A549 (cell line): ENCODE data around the gene MYEF2. TPM values are rescaled to one million over a fixed set of nuclear protein-coding genes. Genes with fewer than 3 reads are reported as not detected.

Source experiments
- ATAC-seq, 2 experiments: fragments of 200-7000 bp in 1 of 2; fragments of >200 bp in 1 of 2; cut with Nextera tagmentation in 1 of 2; cut with Tn5 transposase in 1 of 2; 3 replicates each; pipeline versions ENCODE4 v1.8.0 to v1.9.1; 2018 to 2020; ENCODE audit warnings: mild to moderate bottlenecking in 1 of 2, moderate library complexity in 1 of 2
- CTCF ChIA-PET: fragments of 300-600 bp; sonication (Branson Sonifier 250); formaldehyde crosslinking; extraction: SDS; loops from one replicate; lab custom pipeline; 2021; ENCODE audit warnings: antibody characterized with exemption, inconsistent platforms; lab: Yijun Ruan, JAX
- POLR2A ChIA-PET: fragments of 350-600 bp; formaldehyde crosslinking; extraction: SDS; loops from one replicate; lab custom pipeline; 2021; ENCODE audit warnings: antibody characterized with exemption, inconsistent platforms; lab: Yijun Ruan, JAX
- DNase-seq, 2 experiments: peaks; one replicate each; pipeline versions ENCODE4 v3.0.0 to v3.0.0-alpha.2; 2011 to 2016; ENCODE audit warnings: low read depth in 1 of 2, low spot score in 1 of 2
- FAIRE-seq: peaks from 2 replicates; lab custom pipeline; 2011; peaks lifted over from hg19 to GRCh38; lab: Jason Lieb, UNC
- H3K27ac ChIP-seq, 2 experiments: fragments of >200 bp; sonication (Bioruptor Twin); formaldehyde crosslinking; 3 replicates each; pipeline ENCODE4 v1.5.1; 2016 to 2017
- H3K4me1 ChIP-seq: fragments of >200 bp; sonication (Bioruptor Twin); formaldehyde crosslinking; 3 replicates; pipeline ENCODE4 v1.6.1; 2016
- H3K4me2 ChIP-seq: fragments of >200 bp; sonication (Bioruptor Twin); formaldehyde crosslinking; 3 replicates; pipeline ENCODE4 v1.6.1; 2016
- H3K4me3 ChIP-seq: fragments of >200 bp; sonication (Bioruptor Twin); formaldehyde crosslinking; 3 replicates; pipeline ENCODE4 v1.5.1; 2016
- H3K9me3 ChIP-seq: fragments of >200 bp; sonication (Bioruptor Twin); formaldehyde crosslinking; 3 replicates; pipeline ENCODE4 v1.6.1; 2016
- ATOH8 ChIP-seq: fragments of 250-450 bp; sonication (Bioruptor Pico); IDR thresholded peaks from 2 replicates; pipeline ENCODE4 v1.5.0; 2020; ENCODE audit warnings: low read depth, mild to moderate bottlenecking, moderate library complexity
- CHD2 ChIP-seq: fragments of 150-350 bp; IDR thresholded peaks from 2 replicates; pipeline ENCODE4 v1.6.1; 2014; ENCODE audit warnings: low read length; ENCODE audit not compliant: partially characterized antibody
- CTCF ChIP-seq: fragments of >200 bp; sonication (Bioruptor Twin); formaldehyde crosslinking; IDR thresholded peaks from 3 replicates; pipeline ENCODE4 v1.5.1; 2016
- EHMT2 ChIP-seq: fragments of 200-600 bp; sonication (generic); IDR thresholded peaks from 2 replicates; pipeline ENCODE4 v1.6.1; 2016; ENCODE audit warnings: antibody characterized with exemption, low read depth, mild to moderate bottlenecking, moderate library complexity
- ELK1 ChIP-seq: fragments of 150-350 bp; IDR thresholded peaks from 2 replicates; pipeline ENCODE4 v1.6.1; 2014; ENCODE audit warnings: low read depth, mild to moderate bottlenecking, low read length
- FOSL2 ChIP-seq, 2 experiments: fragments of 450-650 bp in 1 of 2; fragments of >200 bp in 1 of 2; sonication (Bioruptor Twin) in 1 of 2; formaldehyde crosslinking; IDR thresholded peaks; 2 replicates each; pipeline versions ENCODE4 v1.5.0 to v1.6.1; 2016 to 2020; ENCODE audit warnings: mild to moderate bottlenecking in 1 of 2, moderate library complexity in 1 of 2
- FOXS1 ChIP-seq: fragments of 250-450 bp; sonication (Bioruptor Pico); IDR thresholded peaks from 2 replicates; pipeline ENCODE4 v1.5.0; 2020; ENCODE audit warnings: mild to moderate bottlenecking, moderate library complexity
- HES2 ChIP-seq: fragments of >200 bp; sonication (Bioruptor Twin); formaldehyde crosslinking; IDR thresholded peaks from 2 replicates; pipeline ENCODE4 v1.6.1; 2016
- HMGXB4 ChIP-seq: fragments of 250-450 bp; sonication (Bioruptor Pico); IDR thresholded peaks from 2 replicates; pipeline ENCODE4 v1.5.0; 2021; ENCODE audit warnings: mild to moderate bottlenecking, moderate library complexity, borderline replicate concordance
- HOXA7 ChIP-seq: fragments of 250-450 bp; sonication (Bioruptor Pico); IDR thresholded peaks from 2 replicates; pipeline ENCODE4 v1.5.0; 2020; ENCODE audit warnings: mild to moderate bottlenecking, moderate library complexity
- HOXB13 ChIP-seq: fragments of 250-450 bp; sonication (Bioruptor Pico); IDR thresholded peaks from 2 replicates; pipeline ENCODE4 v1.5.0; 2020; ENCODE audit warnings: low read depth, mild to moderate bottlenecking, moderate library complexity
- JUNB ChIP-seq: fragments of >200 bp; sonication (Bioruptor Twin); formaldehyde crosslinking; IDR thresholded peaks from 2 replicates; pipeline ENCODE4 v1.6.1; 2016
- KDM1A ChIP-seq: fragments of 200-600 bp; sonication (generic); IDR thresholded peaks from 2 replicates; pipeline ENCODE4 v1.6.1; 2016; ENCODE audit warnings: low read depth, mild to moderate bottlenecking
- KDM5A ChIP-seq: fragments of 200-600 bp; sonication (generic); IDR thresholded peaks from 2 replicates; pipeline ENCODE4 v1.6.1; 2016; ENCODE audit warnings: antibody characterized with exemption, mild to moderate bottlenecking
- MAFK ChIP-seq: fragments of 450-650 bp; IDR thresholded peaks from 2 replicates; pipeline ENCODE4 v1.6.1; 2014; ENCODE audit not compliant: partially characterized antibody
- MAZ ChIP-seq: fragments of 150-350 bp; IDR thresholded peaks from 2 replicates; pipeline ENCODE4 v1.6.1; 2014; ENCODE audit warnings: antibody characterized with exemption, low read depth, low read length, borderline replicate concordance
- NFE2L2 ChIP-seq: fragments of 150-350 bp; conservative IDR thresholded peaks from 2 replicates; pipeline ENCODE4 v1.6.1; 2014; ENCODE audit warnings: low read length
- PHF8 ChIP-seq: fragments of 200-600 bp; sonication (generic); IDR thresholded peaks from 2 replicates; pipeline ENCODE4 v1.6.1; 2016; ENCODE audit warnings: low read depth, mild to moderate bottlenecking, antibody characterized with exemption, moderate library complexity, borderline replicate concordance
- POLR2AphosphoS2 ChIP-seq: conservative IDR thresholded peaks from 2 replicates; pipeline ENCODE4 v1.6.1; 2012; ENCODE audit warnings: low read length, improper control_type of control experiment, inconsistent platforms
- RFX5 ChIP-seq: fragments of 450-650 bp; IDR thresholded peaks from 2 replicates; pipeline ENCODE4 v1.7.1; 2014; ENCODE audit warnings: antibody characterized with exemption, mild to moderate bottlenecking, moderate library complexity
- USF2 ChIP-seq: fragments of 450-650 bp; IDR thresholded peaks from 2 replicates; pipeline ENCODE4 v1.6.1; 2014; ENCODE audit warnings: antibody characterized with exemption
- ZNF302 ChIP-seq: fragments of 250-450 bp; sonication (Bioruptor Pico); IDR thresholded peaks from 2 replicates; pipeline ENCODE4 v1.9.0; 2021; ENCODE audit warnings: inconsistent platforms, mild to moderate bottlenecking, moderate library complexity
- WGBS: methylation state at CpG from one replicate; pipeline ENCODE4 v1.1.6; 2017; ENCODE audit errors: missing lambda C conversion rate; 5-methylcytosine and 5-hydroxymethylcytosine counted together
- polyA plus RNA-seq, 4 experiments: library from polyadenylated mRNA; depleted of rRNA in 3 of 4; stranded (reverse); fragments of >200 nt; fragmentation: RNase III in 1 of 4; extraction: RNeasy Plus Mini Kit Qiagen cat#74134 plus additional on column Dnase treatment in 1 of 4; gene quantifications; 2 replicates in 3 of 4; 3 replicates in 1 of 4; pipeline ENCODE4 v1.2.3, GENCODE V29; 2011 to 2017

MYEF2 gene
- polyA plus RNA-seq, 2 of the 4 experiments (the other 2 are of a cell fraction) = 50.0 to 56.1 TPM

- no peak for TF ChIP-seq ELK1
- no peak for TF ChIP-seq JUNB
- TF ChIP-seq MAZ = no peak
These were observed 7.1 kb downstream of the MYEF2 start (continued) for GRCh38 chr15:48170981-48171380.

GRCh38 chr15:48168616-48169015 lies 9.5 kb downstream of the MYEF2 start:
- TF ChIP-seq MAFK (peak; percentile 80), ATOH8 (CRISPR knock-in tag) (no peak)
- POLR2A ChIA-PET = no interaction called here
- ATAC-seq (no peak), DNase-seq (no peak), FAIRE-seq (no peak)
- H3K9me3 ChIP-seq = no peaks in the 10 kb centered on the region
- no peak overlapping the region for H3K4me3 ChIP-seq
- H3K4me2 ChIP-seq = no peak overlapping the region
- H3K4me1 ChIP-seq = 0 out of 3 replicates have a peak, but pooled peaks cover 3% of the 10 kb centered on the region
- H3K27ac ChIP-seq = no peak overlapping the region
- 63% methylated on average over 3 of the region's 3 CpGs for WGBS
- CTCF ChIA-PET = no interaction called here

- Histone ChIP-seq H3K4me2 (no peak overlapping the region), H3K27ac (no peak overlapping the region), H3K4me1 (0 out of 3 replicates have a peak, but pooled peaks cover 3% of the 10 kb centered on the region), H3K4me3 (no peak overlapping the region), H3K9me3 (no peaks in the 10 kb centered on the region)
- DNase-seq (no peak), ATAC-seq (no peak), FAIRE-seq (no peak)
- ChIA-PET POLR2A (no interaction called here), CTCF (no interaction called here)
- 93% methylated on average over 2 of the region's 2 CpGs for WGBS
- TF ChIP-seq HOXA7 (CRISPR knock-in tag) (no peak), MAZ (no peak), ATOH8 (CRISPR knock-in tag) (no peak)
These were observed 24.6 kb downstream of the MYEF2 start for GRCh38 chr15:48153526-48153925.

- Histone ChIP-seq H3K4me3 (no peak overlapping the region), H3K4me1 (0 out of 3 replicates have a peak, but pooled peaks cover 5% of the 10 kb centered on the region), H3K4me2 (no peak overlapping the region), H3K9me3 (no peaks in the 10 kb centered on the region), H3K27ac (no peak overlapping the region)
- ChIA-PET POLR2A (no interaction called here), CTCF (no interaction called here)
- FAIRE-seq (no peak), DNase-seq (no peak), ATAC-seq (no peak)
- WGBS = 36% methylated on average over 4 of the region's 4 CpGs
- TF ChIP-seq RFX5 = no peak
- TF ChIP-seq ZNF302 (CRISPR knock-in tag) = no peak
- TF ChIP-seq NFE2L2 = no peak
- no peak for TF ChIP-seq PHF8
- no peak for TF ChIP-seq EHMT2
- TF ChIP-seq HOXB13 (CRISPR knock-in tag) = no peak
- TF ChIP-seq FOXS1 (CRISPR knock-in tag) = no peak
- TF ChIP-seq KDM5A = no peak
- TF ChIP-seq POLR2AphosphoS2 = no peak
- TF ChIP-seq CHD2 = no peak
- no peak for TF ChIP-seq USF2
- TF ChIP-seq KDM1A = no peak
- no peak for TF ChIP-seq JUNB
- TF ChIP-seq HMGXB4 (CRISPR knock-in tag) = no peak
- no peak for TF ChIP-seq FOSL2 (IDR thresholded peaks at IDR 0.05)
- no peak for TF ChIP-seq FOSL2 (CRISPR knock-in tag; IDR thresholded peaks at IDR 0.05)
- no peak for TF ChIP-seq CTCF
- TF ChIP-seq HES2 = no peak
These were observed 28.2 kb downstream of the MYEF2 start for GRCh38 chr15:48149858-48150257.
